GM18498 (cell line): ENCODE results near the gene CUL9.

Experiments used
- ATAC-seq: cut with Tn5 transposase; IDR thresholded peaks from one replicate; pipeline ENCODE4 v1.9.1; 2021; ENCODE audit warnings: mild to moderate bottlenecking, moderate library complexity; ENCODE audit not compliant: unreplicated experiment

Gene CUL9

GRCh38 chr6:43269273-43270007 lies 87.4 kb downstream of the CUL9 start:
- no peak for ATAC-seq

GRCh38 chr6:43271103-43271815 lies 89.3 kb downstream of the CUL9 start:
- ATAC-seq = no peak

GRCh38 chr6:43271944-43272343 lies 89.9 kb downstream of the CUL9 start:
- no peak for ATAC-seq

GRCh38 chr6:43273707-43274106 lies 91.7 kb downstream of the CUL9 start:
- ATAC-seq = no peak
